ENCODE measurements around the gene STK32B. TPM values are rescaled to one million over a fixed set of nuclear protein-coding genes. Genes with fewer than 3 reads are reported as not detected.

Gene STK32B
- total RNA-seq, 4 donors from 2014 or later: 1.6 to 3.4 (median 1.9) TPM

- 17 to 21% methylated on average over 2 of the region's 2 CpGs for WGBS, 2 donors
- no peak for DNase-seq (ENCODE audit: low spot score in 2 of 2)
- TF ChIP-seq POLR2A (IDR thresholded peaks at IDR 0.05): no peak
- no peak for TF ChIP-seq CTCF (IDR thresholded peaks at IDR 0.05)
- H3K4me3 ChIP-seq (ENCODE audit: low read depth, poor library complexity, severe bottlenecking): no peak overlapping the region
- intact Hi-C loops (cut with DNase I; ENCODE audit: low total_unique reads): no loop called here
These were observed 33.2 kb upstream of the STK32B start for GRCh38 chr4:5018096-5018495.

DNA sequence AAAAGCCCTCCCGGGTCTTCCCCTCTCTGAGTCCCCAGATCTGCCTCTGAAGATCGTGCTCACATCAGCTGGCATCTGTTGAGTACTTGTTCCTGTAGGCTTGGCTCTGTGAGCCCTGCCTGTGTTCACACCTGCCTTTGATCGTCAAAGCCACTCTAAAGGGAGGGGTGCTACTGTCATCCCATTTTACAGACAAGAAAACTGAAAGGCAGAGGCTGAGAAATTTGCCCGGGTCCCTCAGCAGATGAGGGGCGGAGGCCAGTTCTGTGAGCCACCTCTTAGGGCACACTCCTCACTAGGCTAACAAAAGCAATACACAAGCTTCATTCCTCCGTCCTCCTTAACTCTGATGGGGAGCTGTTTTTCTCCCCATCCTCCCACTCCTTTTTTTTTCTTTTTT is 32.7 kb upstream of the STK32B start:
- intact Hi-C loops (cut with DNase I; ENCODE audit: low total_unique reads): no loop called here
- WGBS, 2 donors: 29 to 45% methylated on average over 6 of the region's 6 CpGs
- no peak for TF ChIP-seq CTCF (IDR thresholded peaks at IDR 0.05)
- no peak for TF ChIP-seq POLR2A (IDR thresholded peaks at IDR 0.05)
- H3K4me3 ChIP-seq (ENCODE audit: low read depth, poor library complexity, severe bottlenecking): no peak overlapping the region
- DNase-seq (ENCODE audit: low spot score in 2 of 2): no peak

GRCh38 chr4:5019274-5019673 is 32.0 kb upstream of the STK32B start, which contains the start of gene CYTL1:
Gene CYTL1, minus strand, starts transcription at chr4:5019458. Its CDS starts 13 bp downstream, at chr4:5019445.
- WGBS, 2 donors: 12 to 18% methylated on average over 20 to 27 of the region's 28 CpGs
- no peak within 1 kb of the TSS for H3K4me3 ChIP-seq (ENCODE audit: low read depth, poor library complexity, severe bottlenecking)
- intact Hi-C loops (cut with DNase I; ENCODE audit: low total_unique reads): no loop called here
- no peak for DNase-seq (ENCODE audit: low spot score in 2 of 2)
- TF ChIP-seq CTCF (IDR thresholded peaks at IDR 0.05): no peak
- TF ChIP-seq POLR2A (IDR thresholded peaks at IDR 0.05): no peak

- 79 to 87% methylated on average over 12 of the region's 12 CpGs for WGBS, 2 donors
- no peak overlapping the region for H3K4me3 ChIP-seq (ENCODE audit: low read depth, poor library complexity, severe bottlenecking)
- no peak for DNase-seq (ENCODE audit: low spot score in 2 of 2)
- intact Hi-C loops (cut with DNase I; ENCODE audit: low total_unique reads): no loop called here
- no peak for TF ChIP-seq CTCF (IDR thresholded peaks at IDR 0.05)
- TF ChIP-seq POLR2A (IDR thresholded peaks at IDR 0.05): no peak
These were observed 31.5 kb upstream of the STK32B start for GRCh38 chr4:5019796-5020195.

GRCh38 chr4:5020341-5020740 is 30.9 kb upstream of the STK32B start:
- intact Hi-C loops (cut with DNase I; ENCODE audit: low total_unique reads): no loop called here
- no peak for DNase-seq (ENCODE audit: low spot score in 2 of 2)
- 80 to 87% methylated on average over 1 of the region's 1 CpG for WGBS, 2 donors
- TF ChIP-seq POLR2A (IDR thresholded peaks at IDR 0.05) (no peak), CTCF (IDR thresholded peaks at IDR 0.05) (no peak)
- no peak overlapping the region for H3K4me3 ChIP-seq (ENCODE audit: low read depth, poor library complexity, severe bottlenecking)

GRCh38 chr4:5021546-5021945 is 29.7 kb upstream of the STK32B start:
- no peak for DNase-seq (ENCODE audit: low spot score in 2 of 2)
- intact Hi-C loops (cut with DNase I; ENCODE audit: low total_unique reads): no loop called here
- H3K4me3 ChIP-seq (ENCODE audit: low read depth, poor library complexity, severe bottlenecking): no peak overlapping the region
- 83 to 93% methylated on average over 3 of the region's 3 CpGs for WGBS, 2 donors
- TF ChIP-seq POLR2A (IDR thresholded peaks at IDR 0.05): no peak
- no peak for TF ChIP-seq CTCF (IDR thresholded peaks at IDR 0.05)

Data from lower leg skin (tissue), 4 donors.